Measurements from ENCODE around the gene TEDDM1.
"Not testable (repeated sequence)": the region's sequence is repeated elsewhere in the genome, so short reads cannot be mapped to it uniquely, and the experiment has no call there.

Gene TEDDM1

GRCh38 chr1:182380199-182380598 is 20.3 kb downstream of the TEDDM1 start:
- DNase-seq (ENCODE audit: low spot score) = no peak

GRCh38 chr1:182379781-182380180 is 20.7 kb downstream of the TEDDM1 start:
- not testable (repeated sequence) for DNase-seq (ENCODE audit: low spot score)

- DNase-seq (ENCODE audit: low spot score) = no peak
Observed at GRCh38 chr1:182376936-182377574, 23.4 kb downstream of the TEDDM1 start.

GRCh38 chr1:182374101-182374834 is 26.2 kb downstream of the TEDDM1 start:
- DNase-seq (ENCODE audit: low spot score) = no peak

- DNase-seq (ENCODE audit: low spot score) = no peak
Observed at GRCh38 chr1:182370532-182370931, 29.9 kb downstream of the TEDDM1 start.

- no peak for DNase-seq (ENCODE audit: low spot score)
Observed at GRCh38 chr1:182368903-182369302, 31.6 kb downstream of the TEDDM1 start.

- no peak for DNase-seq (ENCODE audit: low spot score)
Observed at GRCh38 chr1:182368358-182368757, 32.1 kb downstream of the TEDDM1 start.

- DNase-seq (ENCODE audit: low spot score) = no peak
Observed at GRCh38 chr1:182367926-182368325, 32.5 kb downstream of the TEDDM1 start.

- DNase-seq (ENCODE audit: low spot score) = no peak
Observed at GRCh38 chr1:182366596-182366995, 33.9 kb downstream of the TEDDM1 start.

- DNase-seq (ENCODE audit: low spot score) = no peak
Observed at GRCh38 chr1:182359645-182360044, 40.8 kb downstream of the TEDDM1 start.

- DNase-seq (ENCODE audit: low spot score) = no peak
Observed at GRCh38 chr1:182357913-182358312, 42.6 kb downstream of the TEDDM1 start.

GRCh38 chr1:182357171-182357570 is 43.3 kb downstream of the TEDDM1 start:
- DNase-seq (ENCODE audit: low spot score) = no peak

GRCh38 chr1:182355723-182356098 is 44.8 kb downstream of the TEDDM1 start:
- no peak for DNase-seq (ENCODE audit: low spot score)

- no peak for DNase-seq (ENCODE audit: low spot score)
Observed at GRCh38 chr1:182351790-182352364, 48.6 kb downstream of the TEDDM1 start.

- DNase-seq (ENCODE audit: low spot score) = no peak
Observed at GRCh38 chr1:182350839-182351238, 49.6 kb downstream of the TEDDM1 start.

- no peak for DNase-seq (ENCODE audit: low spot score)
Observed at GRCh38 chr1:182348961-182349747, 51.3 kb downstream of the TEDDM1 start.

All from putamen (tissue), 1 donor.